HEK293 (cell line): ENCODE measurements around the gene PRR33.

ENCODE experiments used
- SP2 ChIP-seq: fragments of 450-650 bp; formaldehyde crosslinking; IDR thresholded peaks from 2 replicates; pipeline ENCODE4 v1.5.1; 2016; ENCODE audit warnings: missing biosample characterization, missing genetic modification characterization
- YY1 ChIP-seq: fragments of 450-650 bp; formaldehyde crosslinking; IDR thresholded peaks from 2 replicates; pipeline ENCODE4 v1.5.1; 2018; ENCODE audit warnings: missing biosample characterization, missing genetic modification characterization
- ZBTB21 ChIP-seq: fragments of 450-650 bp; formaldehyde crosslinking; IDR thresholded peaks from 2 replicates; pipeline ENCODE4 v1.5.1; 2017; ENCODE audit warnings: missing biosample characterization, missing genetic modification characterization
- ZNF133 ChIP-seq: fragments of 450-650 bp; formaldehyde crosslinking; IDR thresholded peaks from 2 replicates; pipeline ENCODE4 v1.5.1; 2016; ENCODE audit warnings: missing biosample characterization, missing genetic modification characterization
- ZNF202 ChIP-seq: fragments of 450-650 bp; formaldehyde crosslinking; IDR thresholded peaks from 2 replicates; pipeline ENCODE4 v1.5.1; 2016; ENCODE audit warnings: missing biosample characterization, missing genetic modification characterization, borderline replicate concordance
- ZNF335 ChIP-seq: fragments of 450-650 bp; formaldehyde crosslinking; conservative IDR thresholded peaks from 2 replicates; pipeline ENCODE4 v1.5.1; 2016; ENCODE audit warnings: missing biosample characterization, missing genetic modification characterization
- ZNF501 ChIP-seq: fragments of 450-650 bp; formaldehyde crosslinking; IDR thresholded peaks from 2 replicates; pipeline ENCODE4 v1.5.1; 2016; ENCODE audit warnings: missing biosample characterization, missing genetic modification characterization
- ZNF571 ChIP-seq: fragments of 450-650 bp; formaldehyde crosslinking; IDR thresholded peaks from 2 replicates; pipeline ENCODE4 v1.5.0; 2017; ENCODE audit warnings: missing biosample characterization, missing genetic modification characterization
- ZNF621 ChIP-seq: fragments of 450-650 bp; formaldehyde crosslinking; IDR thresholded peaks from 2 replicates; pipeline ENCODE4 v1.5.1; 2017; ENCODE audit warnings: missing biosample characterization, missing genetic modification characterization
- ZNF777 ChIP-seq: fragments of 450-650 bp; formaldehyde crosslinking; IDR thresholded peaks from 2 replicates; pipeline ENCODE4 v1.5.1; 2017; ENCODE audit warnings: missing biosample characterization, missing genetic modification characterization, borderline replicate concordance
- TF ChIP-seq, protein P1 (sequence below): fragments of 450-650 bp; formaldehyde crosslinking; IDR thresholded peaks from 2 replicates; pipeline ENCODE4 v1.5.1; 2016; ENCODE audit warnings: missing biosample characterization, missing genetic modification characterization

DNA sequence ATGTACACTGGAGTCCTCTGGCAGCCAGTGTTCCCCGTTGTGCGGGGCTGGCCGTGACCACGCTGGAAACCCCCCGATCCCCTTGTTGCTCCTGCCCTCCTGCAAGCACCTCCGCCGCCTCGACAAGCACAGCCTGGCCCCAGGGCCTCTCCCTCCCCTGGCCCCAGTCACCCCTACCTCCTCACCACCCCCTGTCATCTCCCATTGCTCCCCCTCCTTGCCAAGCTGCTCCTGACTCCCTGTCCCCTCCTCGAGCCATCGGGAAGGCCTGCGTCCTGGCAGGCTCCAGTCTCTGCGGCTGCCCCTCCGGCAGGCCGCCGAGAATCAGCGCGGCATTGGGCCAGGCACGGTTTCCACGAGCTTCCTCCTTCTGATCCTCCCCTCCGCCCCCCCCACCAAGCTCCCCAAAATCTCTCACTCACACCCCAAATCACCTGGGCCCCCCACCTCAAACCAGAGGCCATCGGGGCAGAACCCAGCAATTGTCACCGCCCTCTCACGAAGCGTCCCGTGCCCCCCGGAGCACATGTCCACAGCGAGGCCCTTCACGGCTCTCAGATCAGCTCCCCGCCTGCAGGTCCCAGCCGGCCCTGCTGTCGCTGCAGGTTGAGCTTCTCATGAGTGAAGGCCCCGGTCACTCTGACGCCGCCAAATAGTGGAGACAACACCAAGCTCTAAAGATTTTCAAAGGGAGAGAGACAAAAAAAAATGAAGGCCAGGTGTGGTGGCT is 44.5 kb downstream of the PRR33 start:
- no peak for TF ChIP-seq ZNF777
- TF ChIP-seq, protein P1, sequence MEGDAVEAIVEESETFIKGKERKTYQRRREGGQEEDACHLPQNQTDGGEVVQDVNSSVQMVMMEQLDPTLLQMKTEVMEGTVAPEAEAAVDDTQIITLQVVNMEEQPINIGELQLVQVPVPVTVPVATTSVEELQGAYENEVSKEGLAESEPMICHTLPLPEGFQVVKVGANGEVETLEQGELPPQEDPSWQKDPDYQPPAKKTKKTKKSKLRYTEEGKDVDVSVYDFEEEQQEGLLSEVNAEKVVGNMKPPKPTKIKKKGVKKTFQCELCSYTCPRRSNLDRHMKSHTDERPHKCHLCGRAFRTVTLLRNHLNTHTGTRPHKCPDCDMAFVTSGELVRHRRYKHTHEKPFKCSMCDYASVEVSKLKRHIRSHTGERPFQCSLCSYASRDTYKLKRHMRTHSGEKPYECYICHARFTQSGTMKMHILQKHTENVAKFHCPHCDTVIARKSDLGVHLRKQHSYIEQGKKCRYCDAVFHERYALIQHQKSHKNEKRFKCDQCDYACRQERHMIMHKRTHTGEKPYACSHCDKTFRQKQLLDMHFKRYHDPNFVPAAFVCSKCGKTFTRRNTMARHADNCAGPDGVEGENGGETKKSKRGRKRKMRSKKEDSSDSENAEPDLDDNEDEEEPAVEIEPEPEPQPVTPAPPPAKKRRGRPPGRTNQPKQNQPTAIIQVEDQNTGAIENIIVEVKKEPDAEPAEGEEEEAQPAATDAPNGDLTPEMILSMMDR (tag by site-specific recombination), result no peak
- no peak for TF ChIP-seq ZNF133 (tag by site-specific recombination)
- TF ChIP-seq ZNF571 (tag by site-specific recombination), result no peak
- no peak for TF ChIP-seq YY1 (tag by site-specific recombination)
- no peak for TF ChIP-seq ZNF335 (tag by site-specific recombination)
- no peak for TF ChIP-seq ZNF202
- TF ChIP-seq ZBTB21 (tag by site-specific recombination), result no peak
- no peak for TF ChIP-seq ZNF621
- TF ChIP-seq SP2 (tag by site-specific recombination), result no peak
- TF ChIP-seq ZNF501 (tag by site-specific recombination), result no peak
